Measurements from ENCODE around the gene SEMA3E.

Gene SEMA3E

GRCh38 chr7:83547526-83547925 lies 101.4 kb downstream of the SEMA3E start:
- no peak for TF ChIP-seq POLR2AphosphoS5 (IDR thresholded peaks at IDR 0.05; ENCODE audit: low read depth)
- no peak for TF ChIP-seq CTCF (IDR thresholded peaks at IDR 0.05; ENCODE audit: insufficient read depth, low read length)
- no peak for TF ChIP-seq REST (IDR thresholded peaks at IDR 0.05; ENCODE audit: insufficient replicate concordance, low read depth)
- no peak for TF ChIP-seq GABPA (IDR thresholded peaks at IDR 0.05; ENCODE audit: low read depth)
- TF ChIP-seq SPI1 (IDR thresholded peaks at IDR 0.05; ENCODE audit: borderline replicate concordance, low read depth) = no peak
- no peak for DNase-seq (ENCODE audit: low read depth in 1 of 2, low spot score in 1 of 2)
- H3K4me3 ChIP-seq (replicated peaks; ENCODE audit: insufficient read depth, low read length) = no peak overlapping the region
- no peak overlapping the region for H3K27ac ChIP-seq (replicated peaks)
- H3K27me3 ChIP-seq (ENCODE audit: insufficient read depth, poor library complexity, severe bottlenecking) = no peaks in the 10 kb centered on the region

- TF ChIP-seq POLR2AphosphoS5 (IDR thresholded peaks at IDR 0.05; ENCODE audit: low read depth) (no peak), REST (IDR thresholded peaks at IDR 0.05; ENCODE audit: insufficient replicate concordance, low read depth) (no peak), GABPA (IDR thresholded peaks at IDR 0.05; ENCODE audit: low read depth) (no peak), SPI1 (IDR thresholded peaks at IDR 0.05; ENCODE audit: borderline replicate concordance, low read depth) (no peak), CTCF (IDR thresholded peaks at IDR 0.05; ENCODE audit: insufficient read depth, low read length) (no peak)
- Histone ChIP-seq H3K27ac (replicated peaks) (no peak overlapping the region), H3K27me3 (ENCODE audit: insufficient read depth, poor library complexity, severe bottlenecking) (no peaks in the 10 kb centered on the region), H3K4me3 (replicated peaks; ENCODE audit: insufficient read depth, low read length) (no peak overlapping the region)
- no peak for DNase-seq (ENCODE audit: low read depth in 1 of 2, low spot score in 1 of 2)
These were observed 102.4 kb downstream of the SEMA3E start for GRCh38 chr7:83546586-83546985.

GRCh38 chr7:83541187-83541960 lies 107.6 kb downstream of the SEMA3E start:
- Histone ChIP-seq H3K4me3 (replicated peaks; ENCODE audit: insufficient read depth, low read length) (no peak overlapping the region), H3K27ac (replicated peaks) (no peak overlapping the region), H3K27me3 (ENCODE audit: insufficient read depth, poor library complexity, severe bottlenecking) (no peaks in the 10 kb centered on the region)
- TF ChIP-seq POLR2AphosphoS5 (IDR thresholded peaks at IDR 0.05; ENCODE audit: low read depth) (no peak), CTCF (IDR thresholded peaks at IDR 0.05; ENCODE audit: insufficient read depth, low read length) (no peak), REST (IDR thresholded peaks at IDR 0.05; ENCODE audit: insufficient replicate concordance, low read depth) (no peak), GABPA (IDR thresholded peaks at IDR 0.05; ENCODE audit: low read depth) (no peak), SPI1 (IDR thresholded peaks at IDR 0.05; ENCODE audit: borderline replicate concordance, low read depth) (no peak)
- DNase-seq (ENCODE audit: low read depth in 1 of 2, low spot score in 1 of 2) = no peak
